Measurements from ENCODE around the gene C2CD3.
"Not testable (repeated sequence)": the region's sequence is repeated elsewhere in the genome, so short reads cannot be mapped to it uniquely, and the experiment has no call there.

C2CD3 gene

DNA sequence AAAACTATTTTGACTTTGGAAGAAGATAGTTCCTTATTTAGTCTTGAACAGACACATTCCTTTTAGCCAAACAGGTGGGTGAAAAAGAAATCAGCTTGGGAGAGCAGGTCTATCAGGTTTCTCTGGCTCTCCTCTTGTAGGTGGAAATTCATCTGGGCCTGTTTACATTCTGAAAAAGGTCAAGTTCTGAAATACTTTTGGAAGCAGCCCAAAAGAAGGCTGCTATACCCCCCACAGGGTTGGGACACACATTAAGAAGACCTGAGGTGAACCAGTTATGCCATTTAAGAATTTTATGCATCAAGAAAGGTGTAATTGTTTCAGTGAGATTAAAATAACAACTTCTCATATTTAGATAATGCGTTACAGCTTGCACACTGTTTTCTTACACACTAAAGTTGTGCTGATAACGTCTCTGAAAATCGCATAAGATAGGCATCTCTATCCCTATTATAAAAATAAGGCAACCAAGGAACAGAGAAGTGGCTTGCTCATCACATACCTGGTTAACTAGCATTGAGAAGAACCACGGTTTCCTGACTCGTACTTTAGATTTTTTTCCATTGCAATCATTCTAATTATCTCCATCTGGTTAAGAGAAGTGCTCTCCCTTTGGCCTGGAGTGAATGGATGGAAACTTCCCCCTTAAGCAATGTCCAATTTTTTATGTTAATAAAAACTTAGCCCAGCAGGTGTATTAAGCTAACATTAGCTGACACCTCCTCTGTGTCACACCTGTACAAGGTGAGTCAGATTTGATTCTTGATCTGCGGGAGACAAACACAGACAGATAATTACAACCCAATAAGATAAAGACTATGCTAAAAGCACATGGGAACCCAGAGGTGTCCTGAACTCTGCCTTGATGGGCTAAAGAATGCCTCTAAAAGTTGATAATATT, 101.4 kb downstream of the C2CD3 start:
- DNase-seq (ENCODE audit: low read depth) = no peak

GRCh38 chr11:74066663-74067062, 104.1 kb downstream of the C2CD3 start:
- not testable (repeated sequence) for DNase-seq (ENCODE audit: low read depth)

DNA sequence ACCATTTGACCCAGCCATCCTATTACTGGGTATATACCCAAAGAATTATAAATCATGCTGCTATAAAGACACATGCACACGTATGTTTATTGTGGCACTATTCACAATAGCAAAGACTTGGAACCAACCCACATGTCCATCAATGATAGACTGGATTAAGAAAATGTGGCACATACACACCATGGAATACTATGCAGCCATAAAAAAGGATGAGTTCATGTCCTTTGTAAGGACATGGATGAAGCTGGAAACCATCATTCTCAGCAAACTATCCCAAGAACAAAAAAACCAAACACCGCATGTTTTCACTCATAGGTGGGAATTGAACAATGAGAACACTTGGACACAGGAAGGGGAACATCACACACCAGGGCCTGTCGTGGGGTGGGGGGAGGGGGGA, 105.3 kb downstream of the C2CD3 start:
- not testable (repeated sequence) for DNase-seq (ENCODE audit: low read depth)

GRCh38 chr11:74063628-74064027, 107.2 kb downstream of the C2CD3 start:
- DNase-seq (ENCODE audit: low read depth) = not testable (repeated sequence)

GRCh38 chr11:74061599-74061998, 109.2 kb downstream of the C2CD3 start:
- DNase-seq (ENCODE audit: low read depth) = not testable (repeated sequence)

DNA sequence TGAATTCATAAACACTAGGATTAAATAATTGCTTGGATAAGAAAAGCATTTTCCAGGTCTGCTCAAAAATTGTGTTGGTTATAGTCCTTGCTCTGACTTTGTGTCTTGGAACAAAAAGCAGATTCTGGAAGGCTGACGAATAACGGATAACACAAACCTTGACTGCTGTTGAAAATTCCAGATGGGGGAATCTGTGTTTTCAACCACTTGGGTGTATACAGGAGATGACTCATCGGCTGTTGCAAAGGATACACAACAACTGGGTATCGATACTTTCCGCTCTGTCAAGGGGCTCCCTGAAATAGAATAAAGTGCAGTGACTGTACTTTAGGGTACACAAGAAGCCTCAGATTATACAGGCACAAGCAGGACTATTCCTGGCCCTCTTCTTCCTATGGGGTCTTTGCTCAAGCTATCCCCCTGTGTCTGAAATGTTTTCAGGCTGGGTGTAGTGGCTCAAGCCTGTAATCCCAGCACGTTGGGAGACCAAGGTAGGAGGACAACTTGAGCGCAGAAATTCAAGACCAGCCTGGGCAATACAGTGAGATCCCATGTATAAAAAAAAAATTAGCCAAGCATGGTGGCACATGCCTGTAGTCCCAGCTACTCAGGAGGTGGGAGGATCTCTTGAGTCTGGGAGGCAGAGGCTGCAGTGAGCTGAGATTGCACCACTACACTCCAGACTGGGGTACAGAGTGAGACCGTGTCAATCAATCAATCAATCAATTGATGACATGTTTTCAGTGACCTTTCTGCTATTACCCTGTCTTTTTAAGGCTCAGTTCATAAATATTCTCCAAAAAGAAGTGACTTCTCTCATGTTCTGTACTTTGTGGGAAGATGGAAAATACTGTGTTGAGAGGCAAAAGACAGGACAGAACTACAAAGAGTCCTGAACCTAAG, 113.3 kb downstream of the C2CD3 start:
- DNase-seq (ENCODE audit: low read depth) = no peak

- DNase-seq (ENCODE audit: low read depth) = no peak
Measured at GRCh38 chr11:74055938-74056337, 114.9 kb downstream of the C2CD3 start.

- DNase-seq (ENCODE audit: low read depth) = no peak
Measured at GRCh38 chr11:74050465-74050864, 120.3 kb downstream of the C2CD3 start.

DNA sequence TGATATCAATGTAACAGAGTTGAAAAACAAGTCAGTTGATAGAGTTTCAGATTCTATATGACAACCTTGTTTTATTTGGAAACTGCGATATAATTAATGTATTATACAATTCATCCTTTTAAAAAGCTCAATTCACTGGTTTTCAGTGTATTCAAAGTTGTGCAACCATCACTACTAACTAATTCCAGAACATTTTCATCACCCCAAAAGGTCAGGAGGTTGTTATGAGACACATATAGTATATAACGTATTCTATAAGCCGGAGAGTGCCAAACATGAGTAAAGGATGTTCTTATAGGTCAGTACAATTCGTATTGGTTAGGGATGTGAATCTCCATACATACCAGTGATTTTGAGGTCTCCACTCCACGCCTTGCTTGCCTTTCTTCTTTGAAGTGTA, 121.8 kb downstream of the C2CD3 start:
- DNase-seq (ENCODE audit: low read depth) = no peak

- DNase-seq (ENCODE audit: low read depth) = no peak
Measured at GRCh38 chr11:74044538-74044937, 126.3 kb downstream of the C2CD3 start.

DNA sequence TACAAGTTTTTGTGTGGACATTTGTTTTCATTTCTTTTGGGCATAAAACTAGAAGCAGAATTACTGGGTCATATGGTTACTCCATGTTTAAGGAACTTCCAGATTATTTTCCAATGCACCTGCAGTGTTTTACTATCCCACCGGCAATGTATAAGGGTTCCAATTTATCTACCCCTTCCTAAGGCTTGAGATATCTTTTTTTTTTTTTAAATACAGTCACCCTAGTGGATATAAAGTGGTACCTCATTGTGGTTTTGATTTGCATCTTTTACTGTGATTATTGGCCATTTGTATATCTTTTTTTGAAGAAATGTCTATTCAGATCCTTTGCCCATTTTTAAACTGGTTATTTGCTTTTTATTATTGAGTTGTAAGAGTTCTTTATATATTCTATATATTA, 127.4 kb downstream of the C2CD3 start:
- DNase-seq (ENCODE audit: low read depth) = no peak

- no peak for DNase-seq (ENCODE audit: low read depth)
Measured at GRCh38 chr11:74037309-74037708, 133.5 kb downstream of the C2CD3 start.

- no peak for DNase-seq (ENCODE audit: low read depth)
Measured at GRCh38 chr11:74035264-74035663, 135.5 kb downstream of the C2CD3 start.

- no peak for DNase-seq (ENCODE audit: low read depth)
Measured at GRCh38 chr11:74033046-74033445, 137.8 kb downstream of the C2CD3 start.

DNA sequence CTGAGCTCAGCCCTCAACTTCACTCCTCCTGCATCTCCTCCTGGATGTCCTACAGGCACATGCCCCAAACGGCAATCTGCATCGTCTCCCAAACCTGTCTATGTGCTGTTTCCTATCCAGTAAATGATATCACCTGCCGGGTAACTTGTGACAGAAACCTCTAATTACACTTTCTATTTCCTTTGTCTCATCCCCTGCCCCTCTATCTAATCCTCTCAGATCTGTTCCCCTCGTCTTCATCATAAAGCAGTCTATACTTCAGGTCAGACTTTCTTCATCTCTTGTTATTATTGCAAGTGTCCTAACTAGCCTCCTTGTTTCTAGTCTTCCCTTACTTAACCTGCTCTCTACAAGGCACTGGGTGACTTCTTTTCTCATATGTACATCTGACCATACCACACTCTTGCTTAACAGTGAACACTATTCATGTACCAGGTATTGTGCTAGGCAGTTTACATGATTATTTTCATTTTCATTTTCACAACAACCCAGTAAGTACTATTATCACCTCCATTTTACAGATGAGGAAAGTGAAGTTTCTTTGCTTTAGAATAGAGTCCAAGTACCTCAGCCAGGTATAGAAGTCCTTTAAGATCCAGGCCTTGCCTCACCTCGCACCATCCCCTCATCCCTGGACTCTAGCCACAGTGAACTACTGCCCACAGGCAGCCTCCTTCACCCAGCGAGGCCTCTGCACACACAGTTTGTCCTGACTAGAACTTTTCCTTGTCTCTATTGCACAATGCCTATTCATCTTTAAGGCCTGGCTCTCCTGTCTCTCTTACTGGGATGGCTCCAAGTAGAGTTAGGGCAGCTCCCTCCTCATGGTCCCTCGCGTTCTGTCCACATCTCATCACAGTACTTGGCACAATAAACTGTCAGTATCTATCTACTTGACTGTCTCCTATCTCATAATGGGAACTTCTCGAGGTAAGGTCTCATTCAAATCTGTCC, 139.8 kb downstream of the C2CD3 start:
- DNase-seq (ENCODE audit: low read depth) = no peak

DNA sequence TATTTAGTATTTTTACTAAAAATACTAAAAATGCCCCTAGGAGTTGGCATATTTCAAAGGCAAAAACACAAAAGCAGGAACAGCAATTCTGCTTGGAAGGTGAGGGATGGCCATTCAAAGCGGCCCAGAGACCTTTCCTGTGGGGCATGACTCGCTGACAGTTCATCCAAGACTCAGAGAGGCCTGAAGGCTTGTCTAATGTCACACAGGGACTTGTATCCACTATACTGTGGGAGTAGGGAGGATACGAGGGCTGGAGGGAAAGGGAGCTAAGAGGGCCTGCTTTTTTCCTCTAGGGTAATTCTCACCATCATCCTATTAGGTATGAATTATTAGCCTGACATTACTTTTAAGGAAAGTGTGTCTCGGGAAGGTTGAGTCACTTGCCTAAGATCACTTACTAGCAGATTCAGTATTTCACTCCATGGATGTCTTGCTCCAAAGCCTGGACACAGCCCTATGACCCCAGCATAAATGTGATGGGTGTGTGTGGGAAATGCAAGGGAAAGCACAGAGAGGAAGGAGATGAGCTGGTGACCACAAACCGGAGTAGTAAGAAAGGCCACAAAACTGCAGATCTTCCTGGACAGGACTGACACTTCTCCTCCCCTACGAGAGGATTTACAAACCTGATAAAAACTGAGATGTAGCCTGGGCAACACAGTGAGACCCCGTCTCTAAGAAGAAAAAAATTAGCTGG, 145.2 kb downstream of the C2CD3 start:
- no peak for DNase-seq (ENCODE audit: low read depth)

DNA sequence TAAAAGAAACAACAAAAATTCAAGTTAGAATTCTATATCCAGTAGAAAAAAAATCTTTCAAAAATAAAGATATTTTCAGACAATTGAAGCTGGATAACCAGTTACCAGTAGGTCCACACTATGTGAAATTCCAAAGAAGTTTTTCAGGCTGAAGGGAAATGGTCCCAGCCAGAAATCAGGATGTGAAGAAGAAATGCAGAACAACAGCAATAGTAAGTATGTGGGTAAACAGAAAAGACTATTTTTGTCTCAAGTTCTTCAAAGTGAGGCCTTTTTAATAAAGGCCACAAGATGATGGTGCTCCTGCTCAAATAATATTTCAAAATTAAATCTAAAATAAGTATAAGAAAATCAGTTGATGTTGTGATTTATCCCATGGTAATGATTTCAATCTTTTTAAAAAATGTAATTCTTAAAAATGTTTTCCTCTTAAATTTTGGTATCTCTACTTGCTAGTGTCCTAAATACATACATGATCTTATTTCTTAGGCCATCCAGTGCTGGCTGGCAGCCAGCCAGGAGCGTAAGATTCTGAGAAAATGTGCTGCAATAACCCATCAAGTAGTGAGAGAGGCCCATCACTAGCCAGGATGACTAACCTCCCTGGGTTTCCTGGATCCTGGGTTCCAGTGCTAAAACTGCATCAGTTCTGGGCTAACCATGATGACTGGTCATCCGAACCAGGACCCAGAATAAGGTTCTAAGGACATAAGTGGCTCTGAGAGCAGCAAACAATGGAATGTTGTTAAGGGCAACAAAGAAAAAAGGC, 146.4 kb downstream of the C2CD3 start:
- no peak for DNase-seq (ENCODE audit: low read depth)

GRCh38 chr11:74023276-74023675, 147.5 kb downstream of the C2CD3 start:
- DNase-seq (ENCODE audit: low read depth) = no peak

- DNase-seq (ENCODE audit: low read depth) = no peak
Measured at GRCh38 chr11:74022546-74022945, 148.3 kb downstream of the C2CD3 start.

DNA sequence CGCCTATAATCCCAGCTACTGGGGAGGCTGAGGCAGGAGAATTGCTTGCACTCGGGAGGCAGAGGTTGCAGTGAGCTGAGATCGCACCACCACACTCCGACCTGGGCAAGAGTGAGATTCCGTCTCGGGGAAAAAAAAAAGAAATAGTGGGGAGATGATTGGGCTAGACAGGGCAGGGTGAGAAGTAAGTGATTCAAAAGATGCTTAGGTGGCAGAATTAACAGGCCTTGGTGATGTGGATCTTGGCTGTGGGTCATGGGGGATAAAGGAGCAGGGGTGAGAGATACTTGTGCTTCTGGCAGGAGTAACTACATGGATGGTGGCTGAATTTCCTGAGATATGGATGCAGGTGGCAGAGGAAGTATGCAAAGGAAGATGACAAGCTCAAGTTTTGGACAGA, 148.8 kb downstream of the C2CD3 start:
- DNase-seq (ENCODE audit: low read depth) = no peak
